K562 (cell line): ENCODE data around the gene AMELX. TPM values are rescaled to one million over a fixed set of nuclear protein-coding genes. Genes with fewer than 3 reads are reported as not detected.
A peak's percentile ranks its signal among the peaks of the same experiment; 100 is the strongest.

Experiments
- ATAC-seq: fragments of 200-7000 bp; cut with Tn5 transposase; 3 replicates; pipeline ENCODE4 v1.9.1; 2020; ENCODE audit warnings: moderate library complexity
- BruUV-seq: library from RNA; stranded (reverse); fragments of 400-500 nt; replicated peaks from 2 replicates; lab custom pipeline; 2021; lab: Mats Ljungman, UMichigan
- CTCF ChIA-PET: fragments of 300-600 bp; formaldehyde crosslinking; extraction: SDS; loops from one replicate; lab custom pipeline; 2021; ENCODE audit warnings: low intra/inter-chr PET ratio; lab: Yijun Ruan, JAX
- POLR2A ChIA-PET: fragments of 300-600, 350-650 bp; sonication (Branson Sonifier 250); formaldehyde crosslinking; extraction: SDS; loops from one replicate; lab custom pipeline; 2021; ENCODE audit warnings: antibody characterized with exemption, inconsistent platforms; lab: Yijun Ruan, JAX
- DNase-seq, 4 experiments: peaks; one replicate each; pipeline versions ENCODE4 v3.0.0 to v3.0.0-alpha.2; 2011 to 2018; ENCODE audit warnings: low spot score in 3 of 4, mixed read lengths in 3 of 4; ENCODE audit errors: extremely low read depth in 1 of 4
- FAIRE-seq: peaks from 2 replicates; lab custom pipeline; 2011; peaks lifted over from hg19 to GRCh38; lab: Jason Lieb, UNC
- H2AFZ ChIP-seq: 2 replicates; pipeline ENCODE4 v1.6.0; 2011; ENCODE audit warnings: low read depth, low read length, control low read depth, inconsistent platforms
- H3K27ac ChIP-seq: fragments of 200-600 bp; 3 replicates; pipeline ENCODE4 v1.8.0; 2011; ENCODE audit warnings: low read depth, mild to moderate bottlenecking, control low read depth, inconsistent platforms, low read length, moderate library complexity, mixed read lengths; ENCODE audit errors: extremely low read depth
- H3K27me3 ChIP-seq, 2 experiments: fragments of 300-600 bp in 1 of 2; 2 replicates in 1 of 2; 3 replicates in 1 of 2; pipeline versions ENCODE4 v1.6.0 to v1.8.0; 2011; ENCODE audit warnings: inconsistent platforms in 2 of 2, low read length in 2 of 2, mild to moderate bottlenecking in 1 of 2, mixed read lengths in 1 of 2, moderate library complexity in 1 of 2; ENCODE audit not compliant: control insufficient read depth in 2 of 2, insufficient read depth in 2 of 2
- H3K36me3 ChIP-seq: fragments of 300-600 bp; 3 replicates; pipeline ENCODE4 v1.8.0; 2011; ENCODE audit warnings: mild to moderate bottlenecking, low read length, inconsistent platforms; ENCODE audit not compliant: control insufficient read depth, insufficient read depth
- H3K4me1 ChIP-seq, 2 experiments: fragments of 200-600 bp in 1 of 2; replicated peaks in 1 of 2; 2 replicates in 1 of 2; 3 replicates in 1 of 2; pipeline versions ENCODE4 v1.5.1 to v1.8.0; 2011; ENCODE audit warnings: inconsistent platforms in 2 of 2, low read length in 2 of 2, mild to moderate bottlenecking in 1 of 2, mixed read lengths in 1 of 2, moderate library complexity in 1 of 2; ENCODE audit not compliant: control insufficient read depth in 2 of 2, insufficient read depth in 2 of 2
- H3K4me2 ChIP-seq: 2 replicates; pipeline ENCODE4 v1.6.1; 2011; ENCODE audit warnings: low read length, control low read depth, inconsistent platforms, mixed read lengths; ENCODE audit not compliant: insufficient read depth
- H3K4me3 ChIP-seq: fragments of 200-600 bp; sonication (generic), shearing (Covaris generic); 2 replicates; pipeline ENCODE4 v1.5.1; 2016; ENCODE audit warnings: control low read depth, inconsistent platforms
- H3K79me2 ChIP-seq: fragments of 200-600 bp; 3 replicates; pipeline ENCODE4 v1.8.0; 2011; ENCODE audit warnings: low read length, inconsistent platforms; ENCODE audit not compliant: control insufficient read depth, insufficient read depth
- H3K9ac ChIP-seq, 2 experiments: 2 replicates each; pipeline versions ENCODE4 v1.6.0 to v1.6.1; 2011; ENCODE audit warnings: low read depth in 2 of 2, low read length in 2 of 2, control low read depth in 1 of 2, inconsistent platforms in 1 of 2, mild to moderate bottlenecking in 1 of 2, mixed read lengths in 1 of 2; ENCODE audit not compliant: insufficient read depth in 1 of 2
- H3K9me1 ChIP-seq: one replicate; pipeline ENCODE4 v1.6.0; 2011; ENCODE audit warnings: inconsistent platforms, mild to moderate bottlenecking, low read length, moderate library complexity; ENCODE audit not compliant: control insufficient read depth, insufficient read depth
- H3K9me3 ChIP-seq: replicated peaks from 2 replicates; pipeline ENCODE4 v1.5.1; 2011; ENCODE audit warnings: low read depth, low read length, inconsistent platforms; ENCODE audit not compliant: control insufficient read depth, insufficient read depth
- H4K20me1 ChIP-seq: replicated peaks from 2 replicates; pipeline ENCODE4 v1.6.1; 2011; ENCODE audit warnings: low read length, inconsistent platforms, mixed read lengths; ENCODE audit not compliant: control insufficient read depth, insufficient read depth
- DPF2 ChIP-seq: fragments of 450-650 bp; IDR thresholded peaks from 2 replicates; pipeline ENCODE4 v1.6.1; 2016
- IFI16 ChIP-seq: fragments of 250-450 bp; sonication (Bioruptor Pico); IDR thresholded peaks from 2 replicates; pipeline ENCODE4 v2.1.2; 2022; ENCODE audit warnings: mild to moderate bottlenecking, inconsistent platforms
- JUN ChIP-seq, 2 experiments: sonication (generic) in 1 of 2; formaldehyde crosslinking in 1 of 2; IDR thresholded peaks; 2 replicates each; pipeline versions ENCODE4 v1.6.1 to v1.8.0; 2012 to 2022; ENCODE audit warnings: borderline replicate concordance in 2 of 2, mild to moderate bottlenecking in 2 of 2, improper control_type of control experiment in 1 of 2, low read depth in 1 of 2, low read length in 1 of 2, missing genetic modification reagents in 1 of 2
- L3MBTL2 ChIP-seq: fragments of 450-650 bp; IDR thresholded peaks from 2 replicates; pipeline ENCODE4 v1.6.1; 2016; ENCODE audit warnings: mild to moderate bottlenecking, moderate library complexity
- MGA ChIP-seq: fragments of 450-650 bp; IDR thresholded peaks from 2 replicates; pipeline ENCODE4 v1.6.1; 2016; ENCODE audit warnings: mild to moderate bottlenecking, moderate library complexity
- TCF3 ChIP-seq: sonication (generic); formaldehyde crosslinking; IDR thresholded peaks from 2 replicates; pipeline ENCODE4 v1.4.0; 2020; ENCODE audit warnings: mild to moderate bottlenecking, missing genetic modification reagents
- TCF7L2 ChIP-seq: fragments of 150-350 bp; IDR thresholded peaks from 2 replicates; pipeline ENCODE4 v1.6.1; 2016; ENCODE audit warnings: low read depth, mild to moderate bottlenecking, low read length, moderate library complexity
- UBTF ChIP-seq, 2 experiments: IDR thresholded peaks; 2 replicates each; pipeline ENCODE4 v1.6.1; 2012; ENCODE audit warnings: improper control_type of control experiment in 2 of 2, low read depth in 2 of 2, low read length in 2 of 2, borderline replicate concordance in 1 of 2
- ZNF354B ChIP-seq: fragments of 250-450 bp; sonication (Bioruptor Pico); IDR thresholded peaks from 2 replicates; pipeline ENCODE4 v1.4.0; 2020
- whole genome bisulfite sequencing: fragments of 100-300 bp; shearing (Covaris generic); methylation state at CpG from one replicate; pipeline ENCODE4 v1.1.6; 2016; ENCODE audit warnings: low coverage, mixed read lengths; ENCODE audit not compliant: insufficient coverage; ENCODE audit errors: missing lambda C conversion rate; 5-methylcytosine and 5-hydroxymethylcytosine counted together
- in situ Hi-C: fragments of 300-500 bp; cut with MboI; formaldehyde crosslinking; loops from 4 replicates; pipeline ENCODE4 v1.15.0; 2018; ENCODE audit warnings: inconsistent platforms, mixed read lengths
- intact Hi-C: fragments of 100-400 bp; cut with micrococcal nuclease; formaldehyde crosslinking; loops from 2 replicates; pipeline ENCODE4 v1.14.2; 2022
- polyA plus RNA-seq, 8 experiments: library from polyadenylated mRNA; depleted of rRNA in 4 of 8; stranded (reverse) in 5 of 8; unstranded in 3 of 8; fragments of >200 nt; fragmentation: Nextera tagmentation in 2 of 8; fragmentation: Illumina TruSeq in 1 of 8; extraction: Ambion mirVana in 2 of 8; extraction: Trizol in 1 of 8; gene quantifications; 2 replicates each; pipeline versions ENCODE4 v1.2.1 to v1.2.3, GENCODE V29; 2011 to 2014; ENCODE audit warnings: inconsistent platforms in 1 of 8, missing spikeins in 1 of 8
- total RNA-seq, 7 experiments: library from RNA; depleted of rRNA in 6 of 7; stranded (reverse); fragments of >200 nt in 6 of 7; fragmentation: Illumina TruSeq in 2 of 7; extraction: Trizol in 2 of 7; gene quantifications; 2 replicates each; pipeline versions ENCODE4 v1.2.1 to v1.2.3, GENCODE V29; 2011 to 2021; ENCODE audit warnings: low replicate concordance in 1 of 7

Gene AMELX
- total and polyA plus RNA-seq, 9 of the 15 experiments (the other 6 are each of a cell fraction or from before 2014, with no cell fraction given) = 0.22 TPM; not detected in 8

GRCh38 chrX:11334165-11334564 is 41.0 kb downstream of the AMELX start:
- no peaks in the 10 kb centered on the region for H4K20me1 ChIP-seq
- peaks cover 85% of the 10 kb centered on the region for H3K79me2 ChIP-seq
- BruUV-seq = no TSS peak
- peak overlapping the region; percentile 54; the same call in 2 of the 3 replicates for H3K27ac ChIP-seq
- ATAC-seq (peak; percentile 25), FAIRE-seq (peak; percentile 29), DNase-seq (no peak)
- peak overlapping the region; percentile 37; the same call in 1 of the 2 replicates for H3K4me2 ChIP-seq
- peaks cover 0 to 39% of the 10 kb centered on the region in 2 experiments; a peak in 3 of 5 replicates for H3K4me1 ChIP-seq
- H3K36me3 ChIP-seq = peaks cover 17% of the 10 kb centered on the region; the same call in 2 of the 3 replicates
- CTCF ChIA-PET = no interaction called here
- no peak overlapping the region for H3K4me3 ChIP-seq
- H3K9me3 ChIP-seq = no peaks in the 10 kb centered on the region
- no peak overlapping the region; a peak in 1 of 4 replicates for H3K9ac ChIP-seq
- H3K9me1 ChIP-seq = no peaks in the 10 kb centered on the region
- POLR2A ChIA-PET = interaction anchor here (0.8 kb wide), 1 partner anchor 9 kb away, joined by 3 read pairs; no protein-coding TSS in a partner anchor
- 24% methylated on average over 2 of the region's 2 CpGs for WGBS
- intact Hi-C loops (no loop called here), in situ Hi-C loops (no loop called here)
- no peak overlapping the region for H2AFZ ChIP-seq
- H3K27me3 ChIP-seq = no peaks in the 10 kb centered on the region
- TF ChIP-seq IFI16 (CRISPR knock-in tag) (no peak), TCF3 (CRISPR knock-in tag) (no peak), MGA (peak; percentile 68), L3MBTL2 (peak; percentile 85), JUN (IDR thresholded peaks at IDR 0.05; ENCODE audit: borderline replicate concordance, low read depth, low read length) (no peak), JUN (CRISPR knock-in tag; IDR thresholded peaks at IDR 0.05; ENCODE audit: borderline replicate concordance) (no peak), TCF7L2 (no peak), DPF2 (no peak), ZNF354B (CRISPR knock-in tag) (no peak), UBTF (IDR thresholded peaks at IDR 0.05; ENCODE audit: borderline replicate concordance in 1 of 2, low read depth in 2 of 2, low read length in 2 of 2) (no peak)
